WI38 (cell line): ENCODE measurements around the gene SPG11.

Experiments used
- H3K4me3 ChIP-seq: 2 replicates; pipeline ENCODE4 v1.5.1; 2011; ENCODE audit warnings: low read depth, mild to moderate bottlenecking, control low read depth, low read length
- CTCF ChIP-seq: IDR thresholded peaks from 2 replicates; pipeline ENCODE4 v1.5.1; 2012; ENCODE audit warnings: low read depth, mild to moderate bottlenecking, control low read depth, low read length

The SPG11 gene, protein sequence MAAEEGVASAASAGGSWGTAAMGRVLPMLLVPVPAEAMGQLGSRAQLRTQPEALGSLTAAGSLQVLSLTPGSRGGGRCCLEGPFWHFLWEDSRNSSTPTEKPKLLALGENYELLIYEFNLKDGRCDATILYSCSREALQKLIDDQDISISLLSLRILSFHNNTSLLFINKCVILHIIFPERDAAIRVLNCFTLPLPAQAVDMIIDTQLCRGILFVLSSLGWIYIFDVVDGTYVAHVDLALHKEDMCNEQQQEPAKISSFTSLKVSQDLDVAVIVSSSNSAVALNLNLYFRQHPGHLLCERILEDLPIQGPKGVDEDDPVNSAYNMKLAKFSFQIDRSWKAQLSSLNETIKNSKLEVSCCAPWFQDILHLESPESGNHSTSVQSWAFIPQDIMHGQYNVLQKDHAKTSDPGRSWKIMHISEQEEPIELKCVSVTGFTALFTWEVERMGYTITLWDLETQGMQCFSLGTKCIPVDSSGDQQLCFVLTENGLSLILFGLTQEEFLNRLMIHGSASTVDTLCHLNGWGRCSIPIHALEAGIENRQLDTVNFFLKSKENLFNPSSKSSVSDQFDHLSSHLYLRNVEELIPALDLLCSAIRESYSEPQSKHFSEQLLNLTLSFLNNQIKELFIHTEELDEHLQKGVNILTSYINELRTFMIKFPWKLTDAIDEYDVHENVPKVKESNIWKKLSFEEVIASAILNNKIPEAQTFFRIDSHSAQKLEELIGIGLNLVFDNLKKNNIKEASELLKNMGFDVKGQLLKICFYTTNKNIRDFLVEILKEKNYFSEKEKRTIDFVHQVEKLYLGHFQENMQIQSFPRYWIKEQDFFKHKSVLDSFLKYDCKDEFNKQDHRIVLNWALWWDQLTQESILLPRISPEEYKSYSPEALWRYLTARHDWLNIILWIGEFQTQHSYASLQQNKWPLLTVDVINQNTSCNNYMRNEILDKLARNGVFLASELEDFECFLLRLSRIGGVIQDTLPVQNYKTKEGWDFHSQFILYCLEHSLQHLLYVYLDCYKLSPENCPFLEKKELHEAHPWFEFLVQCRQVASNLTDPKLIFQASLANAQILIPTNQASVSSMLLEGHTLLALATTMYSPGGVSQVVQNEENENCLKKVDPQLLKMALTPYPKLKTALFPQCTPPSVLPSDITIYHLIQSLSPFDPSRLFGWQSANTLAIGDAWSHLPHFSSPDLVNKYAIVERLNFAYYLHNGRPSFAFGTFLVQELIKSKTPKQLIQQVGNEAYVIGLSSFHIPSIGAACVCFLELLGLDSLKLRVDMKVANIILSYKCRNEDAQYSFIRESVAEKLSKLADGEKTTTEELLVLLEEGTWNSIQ (N-terminal part only)

GRCh38 chr15:44663410-44664308 is at the start of gene SPG11:
Gene SPG11 (minus strand): TSS chr15:44663662. CDS start chr15:44663647, 15 bp downstream.
- TF ChIP-seq CTCF = peak; percentile 87
- peak within 1 kb of the TSS; percentile 100 for H3K4me3 ChIP-seq

- peak overlapping the region; percentile 97 for H3K4me3 ChIP-seq
- no peak for TF ChIP-seq CTCF
Measured at GRCh38 chr15:44712346-44713005, 49.0 kb upstream of the SPG11 start.

GRCh38 chr15:44711743-44712345 is 48.4 kb upstream of the SPG11 start:
- TF ChIP-seq CTCF = no peak
- H3K4me3 ChIP-seq = peak overlapping the region; percentile 97

- H3K4me3 ChIP-seq = peak within 1 kb of the TSS; percentile 97
- no peak for TF ChIP-seq CTCF
Measured at GRCh38 chr15:44711096-44711742, 47.8 kb upstream of the SPG11 start, which contains the start of the genes B2M and PATL2. Gene B2M (plus strand): TSS chr15:44711517. CDS start chr15:44711547, 30 bp downstream. Gene PATL2 (minus strand): TSS chr15:44711323. CDS start chr15:44676490, 34,833 bp downstream.

- peak overlapping the region; percentile 97 for H3K4me3 ChIP-seq
- TF ChIP-seq CTCF = peak; percentile 9; the same call in 1 of the 2 replicates
Measured at GRCh38 chr15:44710236-44711095, 47.0 kb upstream of the SPG11 start.
